HepG2 (cell line): ENCODE data around the gene ZBED6. TPM values are rescaled to one million over a fixed set of nuclear protein-coding genes. Genes with fewer than 3 reads are reported as not detected.

Experiments
- ATAC-seq: fragments of 200-7000 bp; cut with Tn5 transposase; 3 replicates; pipeline ENCODE4 v1.9.1; 2020; ENCODE audit warnings: mild to moderate bottlenecking, moderate library complexity
- BruUV-seq: library from RNA; stranded (reverse); fragments of 400-500 nt; replicated peaks from 2 replicates; lab custom pipeline; 2021; lab: Mats Ljungman, UMichigan
- CTCF ChIA-PET: fragments of 300-600 bp; formaldehyde crosslinking; extraction: SDS; loops from one replicate; lab custom pipeline; 2021; ENCODE audit warnings: low total read pairs, inconsistent platforms, low intra/inter-chr PET ratio; lab: Yijun Ruan, JAX
- POLR2A ChIA-PET: fragments of 350-600 bp; sonication (Branson Sonifier 250); formaldehyde crosslinking; loops from one replicate; lab custom pipeline; 2020; ENCODE audit warnings: antibody characterized with exemption, inconsistent platforms; lab: Yijun Ruan, JAX
- DNase-seq: peaks from one replicate; pipeline ENCODE4 v3.0.0-alpha.2; 2015; ENCODE audit warnings: low spot score
- FAIRE-seq: peaks from 3 replicates; lab custom pipeline; 2011; peaks lifted over from hg19 to GRCh38; lab: Jason Lieb, UNC
- H2AFZ ChIP-seq: one replicate; pipeline ENCODE4 v1.6.1; 2011; ENCODE audit warnings: low read length, inconsistent platforms
- H3K27ac ChIP-seq: fragments of 300-600 bp; 3 replicates; pipeline ENCODE4 v1.8.0; 2011; ENCODE audit warnings: mixed run types, mild to moderate bottlenecking, mixed read lengths, low read length, inconsistent platforms; ENCODE audit not compliant: insufficient read depth; ENCODE audit errors: extremely low read length
- H3K27me3 ChIP-seq, 2 experiments: fragments of 200-600 bp in 1 of 2; 2 replicates in 1 of 2; 3 replicates in 1 of 2; pipeline versions ENCODE4 v1.6.0 to v1.8.0; 2011; ENCODE audit warnings: low read length in 2 of 2, mild to moderate bottlenecking in 2 of 2, moderate library complexity in 2 of 2, inconsistent platforms in 1 of 2; ENCODE audit not compliant: insufficient read depth in 2 of 2, control insufficient read depth in 1 of 2
- H3K36me3 ChIP-seq, 2 experiments: fragments of 200-600 bp in 1 of 2; replicated peaks in 1 of 2; 2 replicates in 1 of 2; 3 replicates in 1 of 2; pipeline versions ENCODE4 v1.5.1 to v1.8.0; 2011; ENCODE audit warnings: low read length in 2 of 2, inconsistent platforms in 1 of 2; ENCODE audit not compliant: insufficient read depth in 2 of 2, control insufficient read depth in 1 of 2
- H3K4me1 ChIP-seq: 2 replicates; pipeline ENCODE4 v1.5.1; 2012; ENCODE audit warnings: low read length, inconsistent platforms; ENCODE audit not compliant: insufficient read depth
- H3K4me2 ChIP-seq: 2 replicates; pipeline ENCODE4 v1.6.0; 2011; ENCODE audit warnings: low read depth, low read length, inconsistent platforms
- H3K4me3 ChIP-seq, 3 experiments: fragments of 200-600 bp in 1 of 3; sonication (generic), shearing (Covaris generic) in 1 of 3; replicated peaks in 1 of 3; 2 replicates each; pipeline ENCODE4 v1.5.1; 2011 to 2016; ENCODE audit warnings: low read length in 3 of 3, inconsistent platforms in 2 of 3, low read depth in 2 of 3, mild to moderate bottlenecking in 2 of 3, control low read depth in 1 of 3, mixed read lengths in 1 of 3; ENCODE audit not compliant: insufficient read depth in 1 of 3
- H3K79me2 ChIP-seq: one replicate; pipeline ENCODE4 v1.6.1; 2011; ENCODE audit warnings: low read length, inconsistent platforms; ENCODE audit not compliant: insufficient read depth
- H3K9ac ChIP-seq: 2 replicates; pipeline ENCODE4 v1.6.0; 2011; ENCODE audit warnings: mild to moderate bottlenecking, low read depth, low read length, inconsistent platforms; ENCODE audit not compliant: insufficient read depth
- H3K9me3 ChIP-seq: 2 replicates; pipeline ENCODE4 v1.5.1; 2012; ENCODE audit warnings: mild to moderate bottlenecking, low read length
- H4K20me1 ChIP-seq: 2 replicates; pipeline ENCODE4 v1.6.0; 2011; ENCODE audit warnings: inconsistent platforms, mild to moderate bottlenecking, low read length, moderate library complexity; ENCODE audit not compliant: insufficient read depth
- CENPX ChIP-seq: sonication (generic); formaldehyde crosslinking; IDR thresholded peaks from 2 replicates; pipeline ENCODE4 v1.9.0; 2021; ENCODE audit warnings: mild to moderate bottlenecking, missing genetic modification reagents, moderate library complexity
- ELF1 ChIP-seq: sonication (generic); formaldehyde crosslinking; IDR thresholded peaks from 2 replicates; pipeline ENCODE4 v1.4.0; 2020; ENCODE audit warnings: missing genetic modification reagents
- FIP1L1 ChIP-seq: fragments of 200-400 bp; formaldehyde crosslinking; IDR thresholded peaks from 2 replicates; pipeline ENCODE4 v1.6.1; 2018; ENCODE audit warnings: low read depth, mild to moderate bottlenecking, low read length, moderate library complexity, borderline replicate concordance; ENCODE audit not compliant: insufficient read depth
- FOXP4 ChIP-seq: sonication (generic); formaldehyde crosslinking; IDR thresholded peaks from 2 replicates; pipeline ENCODE4 v1.4.0; 2020; ENCODE audit warnings: missing genetic modification reagents
- HNF1A ChIP-seq, 2 experiments: sonication (generic) in 1 of 2; formaldehyde crosslinking in 1 of 2; IDR thresholded peaks; 2 replicates each; pipeline versions ENCODE4 v1.4.0 to v1.6.1; 2016 to 2020; ENCODE audit warnings: borderline replicate concordance in 1 of 2, low read depth in 1 of 2, mild to moderate bottlenecking in 1 of 2, missing genetic modification reagents in 1 of 2
- MED1 ChIP-seq: sonication (generic); formaldehyde crosslinking; IDR thresholded peaks from 2 replicates; pipeline ENCODE4 v1.4.0; 2020; ENCODE audit warnings: missing genetic modification reagents
- MYPOP ChIP-seq: sonication (generic); formaldehyde crosslinking; IDR thresholded peaks from 2 replicates; pipeline ENCODE4 v1.8.1; 2023; ENCODE audit warnings: mild to moderate bottlenecking, moderate library complexity, missing genetic modification reagents
- SETDB1 ChIP-seq: sonication (generic); formaldehyde crosslinking; IDR thresholded peaks from 2 replicates; pipeline ENCODE4 v1.5.1; 2020; ENCODE audit warnings: missing genetic modification reagents, mild to moderate bottlenecking, borderline replicate concordance
- SIX4 ChIP-seq: sonication (generic); formaldehyde crosslinking; IDR thresholded peaks from 2 replicates; pipeline ENCODE4 v1.4.0; 2020; ENCODE audit warnings: missing genetic modification reagents
- SP5 ChIP-seq: IDR thresholded peaks from 2 replicates; pipeline ENCODE4 v1.6.1; 2016; ENCODE audit warnings: low read depth, borderline replicate concordance
- ZBTB21 ChIP-seq: sonication (generic); formaldehyde crosslinking; IDR thresholded peaks from 2 replicates; pipeline ENCODE4 v1.4.0; 2020; ENCODE audit warnings: missing genetic modification reagents
- ZIK1 ChIP-seq: sonication (generic); formaldehyde crosslinking; IDR thresholded peaks from 2 replicates; pipeline ENCODE4 v1.5.0; 2020; ENCODE audit warnings: mild to moderate bottlenecking, low read depth, missing genetic modification reagents, borderline replicate concordance
- ZNF136 ChIP-seq: sonication (generic); formaldehyde crosslinking; IDR thresholded peaks from 2 replicates; pipeline ENCODE4 v1.8.1; 2022; ENCODE audit warnings: low read depth, mild to moderate bottlenecking, moderate library complexity, missing genetic modification reagents
- ZNF350 ChIP-seq: sonication (generic); formaldehyde crosslinking; IDR thresholded peaks from 2 replicates; pipeline ENCODE4 v1.4.0; 2020; ENCODE audit warnings: mild to moderate bottlenecking, low read depth, missing genetic modification reagents, borderline replicate concordance
- ZNF766 ChIP-seq: sonication (generic); formaldehyde crosslinking; IDR thresholded peaks from 2 replicates; pipeline ENCODE4 v1.5.0; 2020; ENCODE audit warnings: missing genetic modification reagents, borderline replicate concordance
- WGBS: methylation state at CpG from one replicate; pipeline ENCODE4 v1.1.6; 2017; ENCODE audit warnings: low lambda C conversion rate; 5-methylcytosine and 5-hydroxymethylcytosine counted together
- in situ Hi-C: cut with HindIII; loops from 2 replicates; pipeline ENCODE4 v1.10.0; 2017; ENCODE audit warnings: low pct_unique_long_range_greater_than_20kb; ENCODE audit not compliant: extremely low pct_ligation_motif_present
- intact Hi-C: fragments of 100-400 bp; cut with micrococcal nuclease; formaldehyde crosslinking; loops from one replicate; pipeline ENCODE4 v1.10.0; 2022; ENCODE audit not compliant: unreplicated experiment
- polyA plus RNA-seq, 8 experiments: library from polyadenylated mRNA; depleted of rRNA in 3 of 8; stranded (reverse) in 7 of 8; unstranded in 1 of 8; fragments of >200 nt; fragmentation: Illumina TruSeq in 4 of 8; extraction: Trizol in 4 of 8; gene quantifications; 2 replicates each; pipeline versions ENCODE4 v1.2.1 to v1.2.3, GENCODE V29; 2011 to 2016; ENCODE audit warnings: low read depth in 4 of 8, missing spikeins in 1 of 8, mixed read lengths in 1 of 8; ENCODE audit not compliant: insufficient read depth in 1 of 8
- total RNA-seq, 5 experiments: library from RNA; depleted of rRNA; stranded (reverse); fragments of >200 nt; fragmentation: Illumina TruSeq; extraction: Trizol; gene quantifications; 2 replicates each; pipeline ENCODE4 v1.2.3, GENCODE V29; 2016; ENCODE audit warnings: low read depth in 1 of 5

Gene ZBED6
- total and polyA plus RNA-seq, 2 of the 13 experiments (the other 11 are each of a cell fraction or from before 2014, with no cell fraction given), result 9.3 to 12.5 TPM

GRCh38 chr1:203828002-203828401 is 32.6 kb downstream of the ZBED6 start (continued):
- TF ChIP-seq SP5 (CRISPR knock-in tag), result no peak
- no peak for TF ChIP-seq SIX4
- no peak for TF ChIP-seq ELF1 (CRISPR knock-in tag)
- no peak for TF ChIP-seq ZBTB21 (CRISPR knock-in tag)
- no peak for TF ChIP-seq HNF1A (IDR thresholded peaks at IDR 0.05; ENCODE audit: low read depth)
- TF ChIP-seq HNF1A (CRISPR knock-in tag; IDR thresholded peaks at IDR 0.05; ENCODE audit: borderline replicate concordance), result no peak
- TF ChIP-seq ZNF350 (CRISPR knock-in tag), result no peak
- TF ChIP-seq ZNF766 (CRISPR knock-in tag), result no peak

GRCh38 chr1:203828503-203828902 is 33.1 kb downstream of the ZBED6 start:
- H3K27me3 ChIP-seq, result no peaks in the 10 kb centered on the region
- in situ Hi-C loops, result no loop called here
- H4K20me1 ChIP-seq, result no peaks in the 10 kb centered on the region; the same call in 1 of the 2 replicates
- H3K9me3 ChIP-seq, result no peaks in the 10 kb centered on the region
- no peaks in the 10 kb centered on the region for H3K4me1 ChIP-seq
- peaks cover 4 to 67% of the 10 kb centered on the region in 2 experiments for H3K36me3 ChIP-seq
- H3K27ac ChIP-seq, result no peak overlapping the region
- no peak for ATAC-seq
- no peak overlapping the region for H3K4me2 ChIP-seq
- ChIA-PET POLR2A (no interaction called here), CTCF (no interaction called here)
- H3K79me2 ChIP-seq, result peaks cover 10% of the 10 kb centered on the region
- H2AFZ ChIP-seq, result no peak overlapping the region
- FAIRE-seq, result no peak
- WGBS, result 84% methylated on average over 1 of the region's 1 CpG
- H3K9ac ChIP-seq, result no peak overlapping the region
- H3K4me3 ChIP-seq, result no peak overlapping the region
- BruUV-seq, result no TSS peak
- DNase-seq, result no peak
- intact Hi-C loops, result no loop called here
- TF ChIP-seq FIP1L1 (no peak), CENPX (CRISPR knock-in tag) (no peak), MYPOP (CRISPR knock-in tag) (no peak), ZNF136 (no peak), SETDB1 (CRISPR knock-in tag) (no peak), ZIK1 (CRISPR knock-in tag) (no peak), MED1 (CRISPR knock-in tag) (no peak), FOXP4 (CRISPR knock-in tag) (no peak)
